ENCODE results near the gene C16orf92.
"Not testable (repeated sequence)": the region's sequence is repeated elsewhere in the genome, so short reads cannot be mapped to it uniquely, and the experiment has no call there.

GRCh38 chr16:30017937-30018336 is 5.1 kb upstream of the C16orf92 start:
- not testable (repeated sequence) for TF ChIP-seq EP300, CTCF, POLR2A (IDR thresholded peaks at IDR 0.05)
